Suppressor macrophage treated with lipopolysaccharide for 1 hour (primary cell): ENCODE results near the gene TLE3.
A peak's percentile ranks its signal among the peaks of the same experiment; 100 is the strongest.

Source experiments
- DNase-seq, 3 donors: peaks; one replicate each; pipeline ENCODE4 v3.0.0-alpha.2; 2020 to 2022

The TLE3 gene

DNA sequence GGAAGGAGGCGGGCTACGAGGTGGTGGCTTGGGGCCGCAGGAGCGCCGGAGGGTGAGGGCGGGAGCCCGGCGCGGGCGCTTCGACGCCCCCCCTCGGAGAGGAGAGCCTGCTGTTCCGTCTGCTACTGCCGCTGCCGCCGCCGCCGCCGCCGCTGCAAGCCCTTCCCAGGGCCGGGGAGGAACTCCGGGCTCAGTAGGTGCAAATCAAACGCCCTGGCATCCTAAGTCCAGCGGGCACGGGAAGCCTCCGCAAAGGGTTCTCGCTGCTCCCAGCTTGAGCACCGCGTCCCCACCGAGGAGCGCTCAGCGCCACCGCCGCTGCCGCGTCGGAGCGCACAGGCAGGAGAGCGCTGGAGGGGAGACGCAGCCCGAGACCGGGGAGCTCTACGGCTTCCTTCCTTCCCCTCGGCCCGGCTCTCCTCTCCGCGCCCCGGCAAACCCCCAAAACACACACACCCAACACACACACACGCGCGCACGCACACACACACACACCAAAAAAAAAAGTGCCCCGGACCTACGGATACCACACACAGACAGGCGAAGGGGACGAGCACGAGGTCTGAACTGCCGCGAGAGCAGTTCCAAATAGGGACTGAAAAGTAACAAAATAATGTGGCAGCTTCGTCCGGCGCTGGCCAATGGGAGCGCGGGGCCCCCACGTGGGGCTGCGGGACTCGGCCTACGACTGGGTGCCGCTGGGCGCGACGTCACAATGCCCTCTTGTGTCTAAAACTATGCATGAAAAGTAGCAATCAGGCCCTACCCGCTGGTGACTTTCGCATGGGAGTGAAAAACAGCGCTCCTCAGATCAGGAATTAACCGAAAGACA lies at the start of gene TLE3:
Gene TLE3 (minus strand): TSS at position 597 of the 832 bp plus-strand sequence. CDS start 1,119 bp downstream, outside the sequence.
- DNase-seq, result peak; percentile 100

DNA sequence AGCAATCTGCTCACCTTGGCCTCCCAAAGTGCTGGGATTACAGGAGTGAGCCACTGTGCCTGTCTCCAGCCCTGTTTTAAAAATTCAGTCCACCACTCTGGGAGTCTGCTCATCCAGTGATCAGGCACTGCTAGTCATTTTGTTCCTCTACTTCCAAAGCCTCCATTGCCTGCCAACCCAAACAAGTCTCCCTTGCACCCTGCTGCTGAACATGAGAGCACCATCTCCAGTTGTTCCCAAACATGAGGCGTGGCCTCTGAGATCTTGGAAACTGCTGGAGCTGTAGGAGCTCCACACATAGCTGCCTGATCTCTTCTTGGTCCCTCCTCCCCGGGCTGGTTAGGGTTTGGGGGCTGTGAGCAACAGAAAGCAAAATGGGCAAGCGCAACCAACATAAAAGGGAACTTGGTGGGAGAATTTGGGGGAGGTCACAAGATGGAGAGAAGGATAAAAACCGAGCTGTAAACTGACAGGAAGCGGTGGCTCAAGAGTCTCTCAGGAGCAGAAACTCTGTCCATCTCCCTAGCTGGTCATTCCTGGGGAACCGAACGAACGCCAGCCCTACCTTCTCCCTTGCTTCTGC lies 49.6 kb upstream of the TLE3 start:
- peak in 2 of 3 donors; percentile 32 to 40 for DNase-seq

DNA sequence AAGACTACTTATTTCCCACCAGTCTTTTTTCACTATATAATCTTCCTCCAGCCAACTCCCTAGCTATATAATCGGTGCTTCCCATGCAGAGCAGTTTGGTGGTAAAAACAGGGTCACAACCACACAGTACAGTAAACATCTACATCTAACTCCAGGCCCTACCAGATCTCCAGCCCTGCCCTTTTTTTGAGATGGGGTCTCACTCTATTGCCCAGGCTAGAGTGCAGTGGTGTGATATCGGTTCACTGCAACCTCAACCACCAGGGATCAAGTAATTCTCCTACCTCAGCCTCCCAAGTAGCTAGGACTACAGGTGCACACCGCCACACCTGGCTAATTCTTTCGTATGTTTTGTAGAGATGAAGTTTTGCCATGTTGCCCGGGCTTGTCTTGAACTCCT lies 49.1 kb upstream of the TLE3 start:
- no peak for DNase-seq

GRCh38 chr15:70146162-70146561 lies 48.4 kb upstream of the TLE3 start:
- DNase-seq, result no peak

DNA sequence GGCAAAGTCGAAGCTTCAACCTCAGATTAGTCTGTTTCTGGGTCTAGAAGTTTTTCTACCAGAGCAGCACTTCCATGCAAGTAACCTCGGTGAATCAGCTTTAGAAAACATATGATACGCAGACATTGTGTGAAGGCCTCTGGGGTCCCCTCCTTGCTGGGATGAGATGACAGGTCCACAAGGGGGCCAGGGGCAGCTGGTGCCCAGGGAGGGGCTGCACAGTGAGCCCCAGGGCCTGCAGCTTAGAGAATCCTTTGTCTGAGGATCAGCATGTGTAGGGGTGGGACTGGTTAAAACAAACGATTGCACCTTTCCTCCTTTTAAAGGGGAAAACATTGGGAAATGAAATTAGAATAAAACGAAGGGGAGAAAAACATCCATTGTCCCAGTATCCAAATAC lies 47.5 kb upstream of the TLE3 start:
- DNase-seq, result no peak

GRCh38 chr15:70142322-70143191 lies 44.8 kb upstream of the TLE3 start:
- peak; percentile 91 to 99 (median 97) for DNase-seq

- DNase-seq, result no peak
Observed at GRCh38 chr15:70142072-70142321, 44.3 kb upstream of the TLE3 start.

DNA sequence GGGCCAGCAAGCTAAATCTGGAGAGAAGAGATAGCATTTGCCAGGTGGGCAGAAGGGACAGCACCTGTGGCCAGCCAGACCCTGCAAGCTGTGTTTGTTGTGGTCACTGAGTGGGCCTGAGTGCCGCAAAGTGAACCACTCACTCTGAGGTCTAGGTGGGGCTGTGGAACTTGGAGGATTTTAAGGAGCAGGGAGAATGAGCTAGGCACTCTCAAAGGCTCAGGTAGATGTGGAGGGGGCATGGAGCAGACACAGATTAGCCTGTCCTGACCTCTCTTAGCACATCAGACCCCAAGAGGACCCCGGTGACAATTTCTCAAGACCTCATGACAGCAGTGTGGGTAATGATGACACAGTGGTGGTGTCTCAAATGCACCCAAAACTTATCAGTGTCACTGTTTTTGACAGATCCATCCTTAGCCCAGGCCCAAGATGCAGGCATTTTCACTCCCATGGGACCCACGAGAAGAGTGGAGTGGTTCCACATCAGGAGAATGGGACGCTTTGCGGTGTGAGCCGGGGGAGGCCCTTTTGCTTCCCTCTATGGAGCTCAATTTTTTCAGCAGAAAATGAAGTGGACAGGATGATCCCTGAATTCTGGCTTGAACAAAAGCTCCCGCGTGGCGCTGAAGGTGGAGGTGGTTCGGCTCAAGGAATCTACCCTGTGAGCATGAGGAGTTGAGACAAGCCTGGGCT lies 43.8 kb upstream of the TLE3 start:
- DNase-seq, result peak; percentile 51 to 60 (median 59)

- peak; percentile 95 to 99 (median 97) for DNase-seq
Observed at GRCh38 chr15:70140543-70141375, 43.0 kb upstream of the TLE3 start.

GRCh38 chr15:70140025-70140542 lies 42.4 kb upstream of the TLE3 start:
- no peak for DNase-seq

GRCh38 chr15:70137967-70138366 lies 40.2 kb upstream of the TLE3 start:
- no peak for DNase-seq

DNA sequence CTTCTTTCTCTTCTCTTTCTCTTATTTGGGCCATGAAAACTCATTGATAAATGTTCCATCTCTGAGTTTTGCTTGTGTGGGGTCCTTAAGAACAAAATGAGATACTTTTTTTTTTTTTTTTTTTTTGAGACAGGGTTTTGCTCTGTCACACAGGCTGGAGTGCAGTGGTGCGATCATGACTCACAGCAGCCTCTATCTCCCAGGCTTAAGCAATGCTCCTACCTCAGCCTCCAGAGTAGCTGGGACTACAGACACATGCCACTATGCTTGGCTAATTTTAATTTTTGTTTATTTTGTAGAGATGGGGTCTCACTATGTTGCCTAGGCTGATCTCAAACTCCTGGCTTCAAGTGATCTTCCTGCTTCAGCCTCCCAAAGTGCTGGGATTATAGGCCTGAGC lies 39.3 kb upstream of the TLE3 start:
- peak; percentile 57 to 68 (median 65) for DNase-seq

DNA sequence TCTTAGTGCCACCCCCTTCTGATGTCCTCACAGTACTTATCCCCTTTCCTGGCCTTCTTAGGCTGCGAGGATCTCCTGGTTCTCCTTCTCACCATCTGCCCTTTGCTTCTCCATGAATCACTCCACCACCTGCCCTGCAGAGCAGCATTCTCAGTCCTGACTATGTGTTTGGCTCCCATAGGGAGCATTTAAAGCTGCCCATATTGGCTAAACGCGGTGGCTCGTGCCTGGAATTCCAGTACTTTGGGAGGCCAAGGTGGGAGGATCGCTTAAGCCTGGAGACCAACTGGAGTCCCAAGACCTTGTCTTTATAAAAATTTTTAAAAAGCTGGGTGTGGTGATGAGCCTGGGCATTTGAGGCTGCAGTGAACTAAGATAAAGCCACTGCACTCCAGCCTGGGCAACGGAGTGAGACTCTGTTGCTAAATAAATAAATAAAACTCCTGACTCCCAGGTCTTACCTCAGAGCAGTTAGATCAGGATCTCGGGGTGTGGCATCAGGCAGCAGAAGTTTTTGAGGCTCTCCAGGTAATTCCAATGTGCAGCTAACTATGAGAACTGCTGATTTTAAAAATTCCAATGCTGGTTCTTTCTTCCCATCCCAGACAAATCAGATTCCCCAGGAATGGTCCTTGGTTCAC lies 36.2 kb upstream of the TLE3 start:
- no peak for DNase-seq

- DNase-seq, result no peak
Observed at GRCh38 chr15:70133296-70133695, 35.6 kb upstream of the TLE3 start.

- DNase-seq, result no peak
Observed at GRCh38 chr15:70132571-70132970, 34.9 kb upstream of the TLE3 start.

- DNase-seq, result no peak
Observed at GRCh38 chr15:70132139-70132538, 34.4 kb upstream of the TLE3 start.

DNA sequence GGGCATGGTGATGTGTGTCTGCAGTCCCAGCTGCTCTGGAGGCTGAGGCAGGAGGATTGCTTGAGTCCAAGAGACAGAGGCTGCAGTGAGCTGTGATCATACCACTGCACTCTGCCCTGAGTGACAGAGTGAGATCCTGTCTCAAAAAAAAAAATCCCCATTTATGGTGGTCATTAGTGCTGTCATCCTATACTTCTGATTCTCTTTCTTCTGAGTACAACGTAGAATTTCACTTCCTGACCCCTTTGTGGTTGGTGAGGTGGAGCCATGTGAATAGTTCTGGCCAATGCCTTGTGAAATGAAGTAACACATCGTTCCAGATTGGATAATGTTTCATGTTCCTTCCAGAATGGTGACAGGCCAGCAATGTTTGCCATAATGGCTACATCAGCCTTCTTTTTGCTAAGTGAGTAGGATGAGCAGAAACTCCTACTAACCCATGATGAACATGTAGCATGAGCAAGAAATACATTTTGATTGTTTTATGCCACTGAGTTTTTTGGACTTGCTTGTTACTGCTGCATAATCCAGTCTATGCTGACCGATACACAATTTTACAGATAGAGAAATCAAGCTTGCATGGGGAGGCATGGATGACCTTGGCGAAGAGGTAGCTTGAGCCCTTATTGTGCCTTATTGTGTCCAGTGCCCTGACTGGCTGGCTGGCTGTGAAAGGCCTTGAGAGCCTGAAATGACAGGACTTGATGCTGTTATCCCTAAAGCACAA lies 30.9 kb upstream of the TLE3 start:
- DNase-seq, result peak in 1 of 3 donors; percentile 53

DNA sequence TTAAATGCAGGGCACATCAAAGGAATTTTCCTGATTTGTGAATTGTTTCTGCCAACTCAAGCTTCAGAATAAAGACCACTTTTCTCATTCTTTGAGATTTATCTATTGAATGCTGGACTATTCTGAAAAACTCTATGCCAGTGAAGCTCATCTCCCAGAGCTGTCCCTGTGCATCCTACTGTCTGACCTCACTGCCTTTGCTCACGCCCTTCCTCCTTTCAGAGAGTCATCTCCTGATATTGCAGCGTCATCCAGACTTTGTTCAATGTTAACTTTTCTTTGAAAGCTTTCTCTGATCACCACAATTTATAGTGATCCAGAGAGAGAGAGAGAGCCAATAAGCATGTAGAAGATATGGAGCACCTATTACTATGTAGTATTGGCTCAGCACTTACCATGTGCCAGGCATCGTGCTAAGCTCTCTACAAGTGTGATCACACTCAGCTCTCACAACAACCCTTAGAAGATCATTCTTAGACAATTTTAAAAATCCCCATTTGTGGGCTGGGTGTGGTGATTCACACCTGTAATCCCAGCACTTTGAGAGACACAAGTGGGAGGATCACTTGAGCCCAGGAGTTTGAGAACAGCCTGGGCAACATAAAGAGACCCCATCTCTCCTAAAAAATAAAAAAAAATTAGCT lies 30.2 kb upstream of the TLE3 start:
- DNase-seq, result peak; percentile 57 to 66 (median 63)

DNA sequence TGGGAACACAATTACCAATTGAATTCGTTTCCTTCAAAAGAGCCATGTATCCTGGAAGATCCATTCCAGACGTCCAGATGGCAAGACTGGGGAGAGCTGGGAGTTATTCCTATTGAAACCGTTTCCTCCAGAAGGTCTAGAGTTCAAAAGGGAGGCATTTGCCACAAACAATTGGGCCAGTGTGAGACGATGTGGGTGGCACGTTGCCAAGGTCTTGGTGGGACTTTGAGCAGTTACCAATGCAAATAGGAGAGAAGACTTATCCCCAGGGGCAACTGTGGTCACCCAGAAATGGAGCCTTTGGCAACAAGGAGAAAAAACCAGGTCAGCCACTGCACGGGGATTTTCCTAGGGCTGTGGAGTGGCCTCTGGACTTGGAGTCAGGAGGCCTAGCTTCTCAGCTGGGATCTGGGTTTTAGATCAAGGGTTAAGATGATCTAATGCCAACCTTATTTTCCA lies 29.6 kb upstream of the TLE3 start:
- DNase-seq, result no peak

GRCh38 chr15:70126362-70126761 lies 28.6 kb upstream of the TLE3 start:
- DNase-seq, result no peak
